Dedifferentiated amniotic fluid mesenchymal stem cell (primary cell): ENCODE results near the gene OSBPL5.
"Not testable (repeated sequence)": the region's sequence is repeated elsewhere in the genome, so short reads cannot be mapped to it uniquely, and the experiment has no call there.

ENCODE experiments used
- DNase-seq: peaks from one replicate; pipeline ENCODE4 v3.0.0-alpha.2; 2016; ENCODE audit errors: extremely low spot score

The OSBPL5 gene

GRCh38 chr11:3120071-3120792 is 44.9 kb downstream of the OSBPL5 start:
- DNase-seq, result no peak

- no peak for DNase-seq
Observed at GRCh38 chr11:3119141-3119821, 45.8 kb downstream of the OSBPL5 start.

- no peak for DNase-seq
Observed at GRCh38 chr11:3115321-3115720, 49.8 kb downstream of the OSBPL5 start.

- not testable (repeated sequence) for DNase-seq
Observed at GRCh38 chr11:3113661-3114060, 51.4 kb downstream of the OSBPL5 start.

- peak; percentile 25 for DNase-seq
Observed at GRCh38 chr11:3111919-3112690, 53.0 kb downstream of the OSBPL5 start.

GRCh38 chr11:3111466-3111865 is 53.6 kb downstream of the OSBPL5 start:
- no peak for DNase-seq

- no peak for DNase-seq
Observed at GRCh38 chr11:3109921-3110706, 55.0 kb downstream of the OSBPL5 start.

- DNase-seq, result no peak
Observed at GRCh38 chr11:3109434-3109833, 55.7 kb downstream of the OSBPL5 start.

- no peak for DNase-seq
Observed at GRCh38 chr11:3108183-3108721, 56.9 kb downstream of the OSBPL5 start.

- DNase-seq, result no peak
Observed at GRCh38 chr11:3107608-3108182, 57.4 kb downstream of the OSBPL5 start.

- no peak for DNase-seq
Observed at GRCh38 chr11:3106736-3107524, 58.2 kb downstream of the OSBPL5 start.

GRCh38 chr11:3105791-3106735 is 59.0 kb downstream of the OSBPL5 start:
- no peak for DNase-seq

GRCh38 chr11:3104961-3105790 is 59.9 kb downstream of the OSBPL5 start:
- no peak for DNase-seq

- no peak for DNase-seq
Observed at GRCh38 chr11:3104051-3104714, 60.9 kb downstream of the OSBPL5 start.

GRCh38 chr11:3103076-3103475 is 62.0 kb downstream of the OSBPL5 start:
- DNase-seq, result no peak

- DNase-seq, result no peak
Observed at GRCh38 chr11:3102641-3102921, 62.5 kb downstream of the OSBPL5 start.

GRCh38 chr11:3101921-3102640 is 63.0 kb downstream of the OSBPL5 start:
- no peak for DNase-seq
